GDM1 (cell line): ENCODE measurements around the gene TAF11.
"Not testable (repeated sequence)": the region's sequence is repeated elsewhere in the genome, so short reads cannot be mapped to it uniquely, and the experiment has no call there.

Experiments
- DNase-seq: peaks from one replicate; lab custom pipeline; 2025; lab: John Stamatoyannopoulos, UW

The TAF11 gene

GRCh38 chr6:34904990-34905613 is 17.3 kb upstream of the TAF11 start:
- DNase-seq: no peak

- no peak for DNase-seq
Measured at GRCh38 chr6:34901930-34902329, 14.1 kb upstream of the TAF11 start.

GRCh38 chr6:34900321-34901031 is 12.6 kb upstream of the TAF11 start:
- no peak for DNase-seq

GRCh38 chr6:34899748-34900147 is 11.9 kb upstream of the TAF11 start:
- DNase-seq: not testable (repeated sequence)

GRCh38 chr6:34897716-34898115 is 9.9 kb upstream of the TAF11 start:
- DNase-seq: no peak

- DNase-seq: no peak
Measured at GRCh38 chr6:34897130-34897529, 9.3 kb upstream of the TAF11 start.

- DNase-seq: no peak
Measured at GRCh38 chr6:34894693-34895092, 6.9 kb upstream of the TAF11 start.

GRCh38 chr6:34891296-34891695 is 3.5 kb upstream of the TAF11 start:
- no peak for DNase-seq

- no peak for DNase-seq
Measured at GRCh38 chr6:34890533-34890925, 2.7 kb upstream of the TAF11 start.

GRCh38 chr6:34888874-34889555 is 1.2 kb upstream of the TAF11 start, which contains the start of gene ANKS1A:
TSS of gene ANKS1A (plus strand) at chr6:34889255. CDS start at chr6:34889403, 148 bp downstream.
- peak; percentile 49 for DNase-seq

- DNase-seq: no peak
Measured at GRCh38 chr6:34888514-34888856, 643 bp upstream of the TAF11 start.

GRCh38 chr6:34885837-34886236 is 2.0 kb downstream of the TAF11 start:
- DNase-seq: not testable (repeated sequence)

- DNase-seq: no peak
Measured at GRCh38 chr6:34884996-34885395, 2.8 kb downstream of the TAF11 start.

- DNase-seq: not testable (repeated sequence)
Measured at GRCh38 chr6:34884073-34884472, 3.8 kb downstream of the TAF11 start.

- DNase-seq: no peak
Measured at GRCh38 chr6:34877869-34878485, 9.9 kb downstream of the TAF11 start.

- DNase-seq: no peak
Measured at GRCh38 chr6:34877259-34877658, 10.6 kb downstream of the TAF11 start.

- no peak for DNase-seq
Measured at GRCh38 chr6:34876472-34876871, 11.4 kb downstream of the TAF11 start.

GRCh38 chr6:34875292-34876213 is 12.3 kb downstream of the TAF11 start:
- no peak for DNase-seq

- DNase-seq: no peak
Measured at GRCh38 chr6:34872332-34872731, 15.5 kb downstream of the TAF11 start.

- DNase-seq: no peak
Measured at GRCh38 chr6:34871853-34872252, 16.0 kb downstream of the TAF11 start.

GRCh38 chr6:34867484-34867883 is 20.4 kb downstream of the TAF11 start:
- peak; percentile 7 for DNase-seq

- DNase-seq: no peak
Measured at GRCh38 chr6:34866509-34866908, 21.3 kb downstream of the TAF11 start.
